ENCODE data around the gene VENTX. TPM values are rescaled to one million over a fixed set of nuclear protein-coding genes. Genes with fewer than 3 reads are reported as not detected.

Gene VENTX
- total RNA-seq, 1 experiment from 2014 or later = not detected

- CTCF ChIA-PET = no interaction called here
- TF ChIP-seq EZH2 (IDR thresholded peaks at IDR 0.05; ENCODE audit: low read length, unreplicated experiment) (no peak), EZH2phosphoT487 (IDR thresholded peaks at IDR 0.05; ENCODE audit: borderline replicate concordance, low read length) (no peak), CTCF (conservative IDR thresholded peaks at IDR 0.05; ENCODE audit: low read depth, low read length) (no peak)
- POLR2A ChIA-PET (ENCODE audit: unreplicated experiment) = no interaction called here
Measured at GRCh38 chr10:133215586-133215985, 22.1 kb upstream of the VENTX start.

GRCh38 chr10:133216776-133217175, 20.9 kb upstream of the VENTX start:
- no peaks in the 10 kb centered on the region for H3K9me3 ChIP-seq (ENCODE audit: low read length)
- no peaks in the 10 kb centered on the region for H4K20me1 ChIP-seq (ENCODE audit: low read length)
- H3K4me1 ChIP-seq (ENCODE audit: insufficient read depth, low read length) = no peaks in the 10 kb centered on the region
- no peaks in the 10 kb centered on the region for H3K36me3 ChIP-seq (ENCODE audit: low read depth, low read length)
- no peaks in the 10 kb centered on the region for H3K79me2 ChIP-seq (ENCODE audit: low read length)
- no peak overlapping the region for H3K9ac ChIP-seq (ENCODE audit: low read length)
- intact Hi-C loops (cut with micrococcal nuclease) = no loop called here
- no peaks in the 10 kb centered on the region for H3K9me2 ChIP-seq (replicated peaks; ENCODE audit: low read length)
- DNase-seq (no peak), ATAC-seq (no peak)
- no peak overlapping the region for H2AFZ ChIP-seq (ENCODE audit: low read length)
- H3K27me3 ChIP-seq (ENCODE audit: low read length) = peaks cover 8% of the 10 kb centered on the region; the same call in 1 of the 2 replicates
- H3K27ac ChIP-seq (ENCODE audit: low read length) = no peak overlapping the region
- ChIA-PET POLR2A (ENCODE audit: unreplicated experiment) (no interaction called here), CTCF (no interaction called here)
- H3K4me3 ChIP-seq (ENCODE audit: low read length) = no peak overlapping the region
- H3F3A ChIP-seq (ENCODE audit: low read length, unreplicated experiment) = no peaks in the 10 kb centered on the region
- TF ChIP-seq EZH2phosphoT487 (IDR thresholded peaks at IDR 0.05; ENCODE audit: borderline replicate concordance, low read length) (no peak), EZH2 (IDR thresholded peaks at IDR 0.05; ENCODE audit: low read length, unreplicated experiment) (no peak), CTCF (conservative IDR thresholded peaks at IDR 0.05; ENCODE audit: low read depth, low read length) (no peak)
- H3K4me2 ChIP-seq (ENCODE audit: low read length) = no peak overlapping the region
- no TSS peak for BruUV-seq (replicated peaks)

More at GRCh38 chr10:133215586-133215985, 22.1 kb upstream of the VENTX start:
- DNase-seq (no peak), ATAC-seq (no peak)
- no peak overlapping the region for H3K9ac ChIP-seq (ENCODE audit: low read length)
- no peaks in the 10 kb centered on the region for H4K20me1 ChIP-seq (ENCODE audit: low read length)
- no peaks in the 10 kb centered on the region for H3K36me3 ChIP-seq (ENCODE audit: low read depth, low read length)
- no peaks in the 10 kb centered on the region for H3F3A ChIP-seq (ENCODE audit: low read length, unreplicated experiment)
- no peaks in the 10 kb centered on the region for H3K4me1 ChIP-seq (ENCODE audit: insufficient read depth, low read length)
- H3K9me2 ChIP-seq (replicated peaks; ENCODE audit: low read length) = no peaks in the 10 kb centered on the region
- no TSS peak for BruUV-seq (replicated peaks)
- H3K4me2 ChIP-seq (ENCODE audit: low read length) = no peak overlapping the region
- no peaks in the 10 kb centered on the region for H3K9me3 ChIP-seq (ENCODE audit: low read length)
- intact Hi-C loops (cut with micrococcal nuclease) = no loop called here
- H3K27me3 ChIP-seq (ENCODE audit: low read length) = peaks cover 8% of the 10 kb centered on the region; the same call in 1 of the 2 replicates
- H3K4me3 ChIP-seq (ENCODE audit: low read length) = no peak overlapping the region
- H3K27ac ChIP-seq (ENCODE audit: low read length) = no peak overlapping the region
- no peak overlapping the region for H2AFZ ChIP-seq (ENCODE audit: low read length)
- H3K79me2 ChIP-seq (ENCODE audit: low read length) = no peaks in the 10 kb centered on the region

GRCh38 chr10:133217800-133218589, 19.7 kb upstream of the VENTX start:
- Histone ChIP-seq H3K4me3 (ENCODE audit: low read length) (no peak overlapping the region), H3K79me2 (ENCODE audit: low read length) (no peaks in the 10 kb centered on the region), H4K20me1 (ENCODE audit: low read length) (no peaks in the 10 kb centered on the region), H3K27me3 (ENCODE audit: low read length) (peaks cover 8% of the 10 kb centered on the region; the same call in 1 of the 2 replicates), H3K4me2 (ENCODE audit: low read length) (no peak overlapping the region), H3K27ac (ENCODE audit: low read length) (no peak overlapping the region), H3K36me3 (ENCODE audit: low read depth, low read length) (no peaks in the 10 kb centered on the region), H3K9me2 (replicated peaks; ENCODE audit: low read length) (no peaks in the 10 kb centered on the region), H3K4me1 (ENCODE audit: insufficient read depth, low read length) (no peaks in the 10 kb centered on the region), H3K9me3 (ENCODE audit: low read length) (no peaks in the 10 kb centered on the region), H2AFZ (ENCODE audit: low read length) (no peak overlapping the region), H3K9ac (ENCODE audit: low read length) (no peak overlapping the region), H3F3A (ENCODE audit: low read length, unreplicated experiment) (no peaks in the 10 kb centered on the region)
- ChIA-PET POLR2A (ENCODE audit: unreplicated experiment) (no interaction called here), CTCF (no interaction called here)
- no peak for DNase-seq
- no peak for ATAC-seq
- BruUV-seq (replicated peaks) = no TSS peak
- TF ChIP-seq EZH2 (IDR thresholded peaks at IDR 0.05; ENCODE audit: low read length, unreplicated experiment) (no peak), CTCF (conservative IDR thresholded peaks at IDR 0.05; ENCODE audit: low read depth, low read length) (no peak), EZH2phosphoT487 (IDR thresholded peaks at IDR 0.05; ENCODE audit: borderline replicate concordance, low read length) (no peak)
- intact Hi-C loops (cut with micrococcal nuclease) = no loop called here

Measured in PC-3 (cell line).